ENCODE measurements around the gene SAMD5.

DNA sequence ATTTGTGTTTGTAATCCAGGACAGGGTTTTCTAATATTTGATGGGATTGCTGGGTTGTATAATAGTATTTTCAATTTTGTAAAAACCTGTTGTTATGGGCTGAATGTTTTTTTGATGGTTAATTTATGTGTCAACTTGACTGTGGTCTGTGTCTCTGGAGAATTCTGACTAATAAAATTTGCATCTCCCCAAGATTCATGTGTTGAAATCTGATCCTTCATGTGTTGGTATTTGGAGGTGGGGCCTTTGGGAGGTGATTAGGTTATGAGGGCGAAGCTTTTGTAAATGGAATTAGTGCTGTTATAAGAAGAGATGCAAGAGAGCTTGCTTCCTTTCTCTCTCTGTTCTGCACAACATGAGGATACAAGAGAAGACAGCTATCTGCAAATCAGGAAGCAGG lies 48.7 kb upstream of the SAMD5 start:
- TF ChIP-seq EP300 (IDR thresholded peaks at IDR 0.05) (no peak), POLR2A (IDR thresholded peaks at IDR 0.05) (no peak), POLR2AphosphoS5 (IDR thresholded peaks at IDR 0.05) (no peak)
- TF ChIP-seq, protein P1, sequence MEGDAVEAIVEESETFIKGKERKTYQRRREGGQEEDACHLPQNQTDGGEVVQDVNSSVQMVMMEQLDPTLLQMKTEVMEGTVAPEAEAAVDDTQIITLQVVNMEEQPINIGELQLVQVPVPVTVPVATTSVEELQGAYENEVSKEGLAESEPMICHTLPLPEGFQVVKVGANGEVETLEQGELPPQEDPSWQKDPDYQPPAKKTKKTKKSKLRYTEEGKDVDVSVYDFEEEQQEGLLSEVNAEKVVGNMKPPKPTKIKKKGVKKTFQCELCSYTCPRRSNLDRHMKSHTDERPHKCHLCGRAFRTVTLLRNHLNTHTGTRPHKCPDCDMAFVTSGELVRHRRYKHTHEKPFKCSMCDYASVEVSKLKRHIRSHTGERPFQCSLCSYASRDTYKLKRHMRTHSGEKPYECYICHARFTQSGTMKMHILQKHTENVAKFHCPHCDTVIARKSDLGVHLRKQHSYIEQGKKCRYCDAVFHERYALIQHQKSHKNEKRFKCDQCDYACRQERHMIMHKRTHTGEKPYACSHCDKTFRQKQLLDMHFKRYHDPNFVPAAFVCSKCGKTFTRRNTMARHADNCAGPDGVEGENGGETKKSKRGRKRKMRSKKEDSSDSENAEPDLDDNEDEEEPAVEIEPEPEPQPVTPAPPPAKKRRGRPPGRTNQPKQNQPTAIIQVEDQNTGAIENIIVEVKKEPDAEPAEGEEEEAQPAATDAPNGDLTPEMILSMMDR (IDR thresholded peaks at IDR 0.05), result no peak

All from sigmoid colon (tissue), 4 donors.